H4 (cell line): ENCODE data around the gene ZSWIM7. TPM values are rescaled to one million over a fixed set of nuclear protein-coding genes. Genes with fewer than 3 reads are reported as not detected.
"Not testable (repeated sequence)": the region's sequence is repeated elsewhere in the genome, so short reads cannot be mapped to it uniquely, and the experiment has no call there.

Experiments used
- DNase-seq: peaks from one replicate; pipeline ENCODE4 v3.0.0-alpha.2; 2015; ENCODE audit warnings: low spot score
- total RNA-seq: library from RNA; depleted of rRNA; stranded (reverse); fragments of >200 nt; shearing (Covaris generic); gene quantifications from 2 replicates; pipeline ENCODE4 v1.2.3, GENCODE V29; 2014

Gene ZSWIM7
- total RNA-seq, 1 experiment from 2014 or later: 17.4 TPM

DNA sequence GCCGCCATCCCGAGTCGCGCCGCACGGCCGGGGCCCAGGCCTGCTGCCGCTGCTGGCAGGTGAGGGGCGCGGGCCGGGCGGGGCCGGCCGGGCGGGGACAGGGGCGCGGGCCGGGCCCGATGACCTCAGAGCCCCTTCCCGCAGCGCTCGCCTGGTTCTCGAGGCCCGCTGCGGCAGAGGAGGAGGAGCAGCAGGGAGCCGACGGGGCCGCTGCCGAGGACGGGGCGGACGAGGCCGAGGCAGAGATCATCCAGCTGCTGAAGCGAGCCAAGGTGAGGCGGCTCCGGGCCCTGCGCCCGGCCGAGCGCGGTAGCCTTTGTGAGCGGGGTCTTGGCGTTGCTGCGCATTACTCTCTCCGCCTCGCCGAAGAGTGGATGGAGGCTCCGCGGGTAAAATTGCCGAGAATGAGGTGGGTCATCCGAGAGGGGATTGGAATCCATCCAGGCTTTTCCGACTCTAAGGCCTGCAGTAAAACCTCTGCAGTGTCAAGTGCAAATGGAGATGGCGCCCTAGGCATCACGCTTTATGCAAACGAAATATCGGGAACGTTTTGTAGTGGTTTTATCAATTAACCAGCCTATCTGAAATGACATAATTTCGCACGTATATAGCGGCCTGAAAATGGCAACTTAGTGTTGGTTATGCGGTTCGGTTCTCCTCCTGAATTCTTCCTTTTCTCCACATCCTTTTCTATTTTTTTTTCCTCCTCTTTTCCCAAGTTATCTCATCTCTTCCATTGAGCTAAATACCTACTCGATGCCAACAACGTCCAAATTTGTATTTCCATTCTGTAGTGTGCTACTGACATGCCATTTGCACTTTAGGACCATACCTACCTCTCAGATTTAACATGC, 697 bp upstream of the ZSWIM7 start:
- DNase-seq: no peak

DNA sequence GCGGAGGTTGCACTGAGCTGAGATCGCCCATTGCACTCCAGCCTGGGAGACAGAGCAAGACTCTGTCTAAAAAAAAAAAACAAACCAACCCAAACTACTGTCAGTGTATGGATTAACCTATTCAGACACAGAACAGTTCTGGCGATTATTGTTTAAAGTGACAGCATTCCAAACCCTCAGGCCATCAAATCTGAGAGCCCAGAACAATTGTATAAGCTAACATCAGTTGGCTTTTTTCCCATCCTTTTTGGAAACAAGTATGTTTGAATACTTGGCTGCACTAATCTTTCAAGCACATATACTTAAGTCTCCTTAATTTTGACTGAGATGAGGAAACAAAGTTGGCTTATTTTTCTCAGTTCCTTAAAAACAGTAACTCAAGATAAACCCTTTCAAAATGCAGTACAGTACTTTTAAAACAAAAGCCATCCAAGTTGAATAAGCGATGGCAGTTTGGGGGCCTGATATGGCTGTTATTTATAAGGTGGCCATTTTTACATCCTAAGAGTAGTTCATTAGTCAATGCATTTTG, 1.4 kb downstream of the ZSWIM7 start:
- DNase-seq: no peak

DNA sequence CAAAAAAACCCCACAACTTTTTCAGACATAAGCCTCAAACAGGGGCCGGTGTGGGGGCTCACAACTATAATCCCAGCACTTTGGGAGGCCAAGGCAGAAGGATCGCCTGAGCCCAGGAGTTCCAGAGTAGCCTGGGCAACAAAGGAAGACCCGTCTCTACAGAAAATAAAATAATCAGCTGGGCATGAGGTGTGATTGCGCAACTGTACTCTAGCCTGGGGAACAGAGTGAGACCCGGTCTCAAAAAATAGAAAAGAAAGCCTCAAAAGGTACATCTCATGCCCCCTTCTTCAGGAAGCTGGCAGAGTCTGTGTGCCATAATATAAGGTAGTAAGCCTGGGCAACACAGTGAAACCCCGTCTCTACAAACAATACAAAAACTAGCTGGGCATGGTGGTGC, 3.2 kb downstream of the ZSWIM7 start:
- DNase-seq: no peak

DNA sequence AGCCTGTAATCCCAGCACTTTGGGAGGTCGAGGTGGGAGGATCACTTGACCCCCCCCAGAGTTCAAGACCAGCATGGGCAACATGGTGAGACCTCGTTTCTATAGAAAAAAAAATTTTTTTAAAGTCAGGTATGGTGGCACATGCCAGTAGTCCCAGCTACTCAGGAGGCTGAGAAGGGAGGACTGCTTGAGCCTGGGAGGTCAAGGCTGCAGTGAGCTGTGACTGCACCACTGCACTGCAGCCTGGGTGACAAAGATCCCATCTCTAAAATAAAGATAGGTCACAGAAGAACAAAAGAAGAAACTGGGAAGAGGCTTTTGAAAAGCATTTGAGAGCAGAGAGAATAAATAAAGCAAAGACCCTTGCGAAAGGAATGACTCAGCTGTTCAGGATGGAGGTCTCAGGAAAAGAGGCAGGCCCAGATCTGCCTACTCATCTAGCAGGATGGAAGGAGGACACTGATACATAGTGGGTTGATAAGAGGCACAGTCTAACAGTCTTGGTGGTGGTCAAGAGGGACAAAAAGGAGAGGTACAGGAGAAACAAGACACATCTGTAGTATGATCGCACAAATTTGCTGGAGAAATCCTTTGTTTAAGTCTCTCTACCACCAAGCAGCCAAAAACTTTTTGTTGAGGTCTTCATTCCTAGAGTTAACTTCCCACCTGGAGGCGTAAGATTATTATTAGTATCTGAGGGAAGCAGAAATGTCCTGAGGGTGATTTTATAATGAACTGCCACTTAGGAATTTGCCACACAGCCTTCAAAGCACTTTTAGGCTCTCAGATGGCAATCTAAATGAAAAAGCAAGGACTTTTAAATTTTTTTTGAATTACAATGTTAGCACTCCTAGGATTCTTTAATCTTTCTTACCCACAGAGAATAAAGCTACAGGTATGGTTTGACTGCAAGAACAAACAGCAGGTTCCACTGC, 17.6 kb downstream of the ZSWIM7 start:
- no peak for DNase-seq

DNA sequence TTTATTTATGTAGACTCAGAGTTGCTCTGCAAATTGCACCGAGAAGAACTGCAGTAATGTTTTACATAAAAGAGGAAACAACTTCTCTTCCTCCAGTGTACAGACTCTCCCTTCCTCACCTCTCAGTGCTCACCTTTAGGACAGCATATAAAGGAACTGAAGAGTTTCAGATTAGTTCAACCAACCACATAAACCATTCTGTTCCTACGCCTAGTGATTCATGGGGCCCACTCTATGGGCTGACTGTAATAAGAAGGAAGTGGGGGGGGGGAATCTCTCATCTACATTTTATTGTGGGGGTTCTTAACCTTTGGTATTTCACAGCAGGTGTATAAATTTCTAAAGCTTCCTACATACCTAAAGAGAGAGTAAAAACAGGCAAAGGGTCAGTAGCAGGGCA, 18.3 kb downstream of the ZSWIM7 start:
- DNase-seq: no peak

DNA sequence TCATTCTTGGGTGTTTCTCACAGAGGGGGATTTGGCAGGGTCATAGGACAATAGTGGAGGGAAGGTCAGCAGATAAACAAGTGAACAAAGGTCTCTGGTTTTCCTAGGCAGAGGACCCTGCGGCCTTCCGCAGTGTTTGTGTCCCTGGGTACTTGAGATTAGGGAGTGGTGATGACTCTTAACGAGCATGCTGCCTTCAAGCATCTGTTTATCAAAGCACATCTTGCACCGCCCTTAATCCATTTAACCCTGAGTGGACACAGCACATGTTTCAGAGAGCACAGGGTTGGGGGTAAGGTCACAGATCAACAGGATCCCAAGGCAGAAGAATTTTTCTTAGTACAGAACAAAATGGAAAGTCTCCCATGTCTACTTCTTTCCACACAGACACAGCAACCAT, 20.5 kb downstream of the ZSWIM7 start:
- not testable (repeated sequence) for DNase-seq

DNA sequence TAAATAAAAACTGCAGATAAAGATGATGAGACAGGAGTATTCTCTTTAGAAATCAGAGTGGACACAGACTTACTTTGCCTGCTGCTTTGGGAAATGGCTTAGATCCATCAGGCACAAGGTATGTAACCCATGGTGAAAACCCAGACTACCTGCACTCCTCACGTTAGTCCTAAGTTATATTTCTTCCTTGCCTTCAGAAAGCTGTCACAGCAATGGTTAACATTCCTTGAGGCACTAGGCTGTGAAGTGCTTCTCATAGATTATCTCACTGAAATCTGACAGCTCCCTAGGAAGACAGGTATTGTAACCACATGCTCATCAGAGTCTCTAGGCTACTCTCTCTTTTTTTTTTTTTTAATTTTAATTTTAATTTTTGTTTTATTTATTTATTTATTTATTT, 20.9 kb downstream of the ZSWIM7 start:
- DNase-seq: no peak

DNA sequence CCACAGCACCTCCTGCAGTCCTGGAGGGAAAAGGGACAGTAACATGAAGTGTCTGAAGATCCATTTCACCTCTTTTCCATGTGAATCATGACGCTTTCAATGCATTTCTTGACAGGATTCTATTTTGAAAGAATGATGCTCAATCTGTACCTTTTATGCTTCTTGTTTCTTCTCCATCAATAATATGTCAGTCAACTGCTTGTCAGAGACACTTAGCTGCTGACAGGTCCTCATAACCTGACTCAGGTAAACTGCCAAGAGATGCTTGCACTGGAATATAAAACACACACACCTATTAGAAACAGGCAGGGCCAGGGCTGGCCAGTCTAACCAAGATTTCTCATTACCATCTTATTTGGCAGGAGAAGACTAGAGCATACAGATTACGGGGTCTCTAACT, 21.6 kb downstream of the ZSWIM7 start:
- no peak for DNase-seq

DNA sequence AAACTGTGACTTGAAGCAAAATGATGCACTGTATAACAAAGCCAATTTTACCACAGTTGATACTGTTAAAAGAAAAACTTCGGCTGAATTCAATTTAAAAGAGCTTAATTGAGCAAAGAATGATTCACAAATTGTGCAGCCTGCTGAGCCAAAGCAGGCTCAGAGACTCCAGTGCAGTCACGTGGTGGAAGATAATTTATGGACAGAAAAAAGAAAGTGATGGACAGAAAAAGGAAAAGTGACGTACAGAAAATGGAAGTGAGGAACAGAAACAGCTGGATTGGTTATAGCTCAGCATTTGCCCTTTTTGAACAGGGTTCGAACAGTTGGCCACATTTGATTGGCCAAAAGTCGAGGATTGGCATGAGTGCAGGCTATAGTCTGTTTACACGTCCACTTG, 25.7 kb downstream of the ZSWIM7 start:
- DNase-seq: no peak

DNA sequence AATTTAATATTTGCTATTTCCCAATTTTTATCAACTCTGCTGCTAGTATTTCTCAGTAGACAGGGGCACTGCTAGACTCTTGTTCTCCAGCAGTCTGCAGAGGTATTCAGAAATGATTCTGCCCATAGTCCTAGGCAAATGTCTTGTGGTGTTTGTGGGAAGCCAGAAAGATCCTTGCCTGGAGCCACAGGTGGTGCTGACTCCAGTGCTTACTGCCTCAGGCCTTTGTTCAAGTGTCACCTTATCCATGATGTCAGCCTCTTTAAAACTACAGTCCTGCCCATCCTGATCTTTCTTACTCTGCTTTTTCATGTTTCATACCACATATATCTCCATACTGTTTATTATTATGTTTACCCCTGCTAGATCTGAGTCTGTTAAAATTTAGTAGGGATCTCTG, 26.5 kb downstream of the ZSWIM7 start:
- DNase-seq: no peak

DNA sequence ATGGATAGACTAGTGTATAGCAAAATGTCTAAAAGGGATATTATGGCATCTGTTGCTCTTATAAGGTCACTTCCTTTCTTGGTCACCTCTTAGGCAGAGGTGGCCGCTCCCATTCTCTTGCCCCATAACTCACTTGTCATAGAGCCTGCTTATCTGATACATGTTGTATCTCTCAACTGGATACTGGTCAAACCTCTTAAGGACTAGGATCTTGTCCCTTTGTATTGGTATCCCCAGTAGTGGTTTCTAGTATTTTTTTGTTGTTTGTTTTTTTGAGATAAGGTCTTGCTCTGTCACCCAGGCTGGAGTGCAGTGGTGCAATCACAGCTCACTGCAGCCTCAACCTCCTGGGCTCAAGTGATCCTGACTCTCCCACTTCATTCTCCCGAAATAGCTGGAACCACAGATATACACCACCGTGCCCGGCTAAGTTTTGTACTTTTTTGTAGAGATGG, 27.0 kb downstream of the ZSWIM7 start:
- DNase-seq: no peak

DNA sequence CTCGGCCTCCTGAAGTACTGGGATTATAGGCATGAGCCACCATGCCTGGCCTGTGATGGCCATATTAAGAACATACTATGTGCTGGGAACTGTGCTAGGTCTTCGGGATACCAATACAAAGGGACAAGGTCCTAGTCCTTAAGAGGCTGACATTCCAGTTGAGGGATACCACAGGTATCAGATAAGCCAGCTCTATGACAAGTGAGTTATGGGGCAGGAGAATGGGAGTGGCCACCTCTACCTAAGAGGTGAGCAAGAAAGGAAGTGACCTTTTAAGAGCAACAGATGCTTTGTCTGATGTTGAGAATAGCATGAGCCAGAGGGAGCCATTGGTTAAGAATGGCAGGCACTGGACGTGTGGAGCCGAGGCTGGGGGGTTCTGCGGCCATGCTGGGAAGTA, 27.6 kb downstream of the ZSWIM7 start:
- DNase-seq: no peak

DNA sequence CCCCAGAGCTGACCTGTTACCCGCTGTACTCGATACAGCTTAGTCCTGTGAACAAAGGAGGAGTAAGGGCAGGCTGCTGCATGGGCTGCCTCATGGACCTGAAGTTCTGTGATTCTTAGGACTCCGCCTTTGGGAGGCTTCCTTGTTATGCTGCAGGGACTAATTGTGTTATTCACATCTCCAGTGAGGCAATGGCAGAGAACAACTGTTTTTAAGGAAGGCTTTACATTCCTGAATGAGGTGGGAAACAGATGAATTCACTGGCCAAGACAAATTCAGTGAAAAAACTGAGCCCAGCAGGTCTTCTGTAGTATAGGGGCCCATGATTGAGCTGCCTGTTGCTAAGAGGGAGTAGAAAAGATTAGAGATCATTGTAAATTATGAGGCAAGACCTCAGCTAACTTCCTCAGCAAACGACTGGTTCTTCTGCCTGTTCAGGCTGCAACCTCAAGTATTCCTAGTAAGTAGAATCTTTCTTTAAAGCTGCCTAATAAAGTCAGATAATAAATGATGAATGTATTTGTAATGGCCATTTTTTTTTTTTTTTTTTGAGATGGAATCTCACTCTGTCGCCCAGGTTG, 28.3 kb downstream of the ZSWIM7 start:
- no peak for DNase-seq

DNA sequence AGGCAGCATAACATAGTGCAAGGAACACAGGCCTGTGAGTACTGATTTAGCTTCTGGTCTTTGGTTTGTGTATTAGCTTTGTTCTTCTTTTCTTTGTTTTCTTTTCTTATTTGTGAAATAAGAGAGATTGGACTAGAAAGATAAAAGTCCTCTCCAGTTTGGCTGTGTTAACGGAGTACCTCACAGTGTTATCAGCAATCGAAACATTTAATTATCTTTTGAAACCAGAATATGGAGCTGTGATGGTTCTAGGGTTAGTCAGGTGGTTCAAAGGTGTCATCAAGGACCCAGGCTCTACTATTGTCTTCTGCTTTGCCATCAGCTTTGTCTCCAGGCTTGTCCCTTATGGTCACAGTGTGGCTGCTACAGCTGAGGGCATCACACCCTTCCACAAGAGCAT, 29.0 kb downstream of the ZSWIM7 start:
- DNase-seq: no peak

DNA sequence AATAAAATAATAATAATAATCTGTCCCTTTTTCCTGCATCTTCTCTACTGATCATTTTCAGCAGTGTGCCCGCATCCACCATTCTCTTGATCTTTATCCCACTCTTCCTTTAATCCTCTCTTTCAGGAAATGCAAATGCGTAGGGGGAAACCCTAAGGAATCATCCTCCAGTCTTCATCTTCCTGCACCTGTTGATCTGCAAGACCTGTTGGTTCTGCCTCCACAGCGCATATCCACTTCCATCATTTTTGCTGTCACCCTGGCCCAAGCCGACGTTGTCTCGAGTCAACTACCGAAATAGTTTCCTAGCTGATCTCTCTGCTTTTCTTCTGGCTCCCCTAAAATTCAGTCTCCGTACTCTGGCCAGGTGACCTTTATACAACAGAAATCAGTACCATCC, 30.0 kb downstream of the ZSWIM7 start:
- no peak for DNase-seq

DNA sequence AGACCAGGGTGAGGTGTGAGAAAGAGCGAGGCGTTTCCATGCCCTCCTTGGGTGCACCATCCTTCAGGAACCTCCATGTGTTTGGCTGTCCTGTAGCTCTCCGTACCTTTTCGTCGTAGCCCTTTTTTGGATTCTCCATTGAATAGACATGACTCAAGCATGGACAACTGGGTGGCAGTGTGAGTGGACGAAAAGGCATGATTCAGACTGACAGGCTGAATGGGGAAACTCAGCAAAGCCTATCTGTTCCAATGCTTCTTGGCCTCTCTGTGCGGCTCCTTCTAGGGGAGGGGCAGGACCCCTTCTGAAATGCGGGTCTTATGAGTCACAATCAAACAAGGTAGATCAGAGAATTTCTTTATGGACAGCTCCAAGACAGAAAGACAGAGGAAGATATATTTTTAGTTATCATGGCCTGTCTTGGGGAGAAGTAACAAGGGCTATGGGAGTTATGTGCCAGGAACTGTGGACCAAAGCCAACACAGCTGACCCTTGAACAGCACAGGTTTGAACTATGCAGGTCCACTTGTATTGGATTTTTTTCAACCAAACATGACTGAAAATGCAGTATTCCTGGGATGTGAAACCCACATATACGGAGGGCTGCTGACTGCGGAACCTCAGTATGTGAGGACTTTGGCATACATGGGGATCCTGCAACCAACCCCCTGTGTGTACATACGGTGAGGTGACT, 31.7 kb downstream of the ZSWIM7 start:
- no peak for DNase-seq

DNA sequence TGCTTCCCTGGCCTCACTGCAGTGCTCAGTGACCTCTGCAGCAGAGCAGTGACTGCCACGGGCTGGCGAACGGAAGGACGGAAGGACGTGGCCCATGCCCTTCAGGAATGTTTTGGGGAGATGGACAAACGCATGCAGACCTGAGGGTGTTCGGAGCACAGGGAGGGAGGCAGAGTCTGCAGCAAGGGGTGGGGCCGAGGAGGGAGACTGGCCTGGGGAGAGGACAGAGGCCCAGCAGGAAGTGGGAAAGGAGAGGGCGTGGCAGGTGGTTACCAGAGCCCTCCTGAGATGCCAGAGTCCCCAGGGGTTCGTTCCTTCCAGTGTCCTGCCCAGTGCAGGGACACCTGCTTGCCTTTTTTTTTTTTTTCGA, 32.6 kb downstream of the ZSWIM7 start:
- peak; percentile 50 for DNase-seq

DNA sequence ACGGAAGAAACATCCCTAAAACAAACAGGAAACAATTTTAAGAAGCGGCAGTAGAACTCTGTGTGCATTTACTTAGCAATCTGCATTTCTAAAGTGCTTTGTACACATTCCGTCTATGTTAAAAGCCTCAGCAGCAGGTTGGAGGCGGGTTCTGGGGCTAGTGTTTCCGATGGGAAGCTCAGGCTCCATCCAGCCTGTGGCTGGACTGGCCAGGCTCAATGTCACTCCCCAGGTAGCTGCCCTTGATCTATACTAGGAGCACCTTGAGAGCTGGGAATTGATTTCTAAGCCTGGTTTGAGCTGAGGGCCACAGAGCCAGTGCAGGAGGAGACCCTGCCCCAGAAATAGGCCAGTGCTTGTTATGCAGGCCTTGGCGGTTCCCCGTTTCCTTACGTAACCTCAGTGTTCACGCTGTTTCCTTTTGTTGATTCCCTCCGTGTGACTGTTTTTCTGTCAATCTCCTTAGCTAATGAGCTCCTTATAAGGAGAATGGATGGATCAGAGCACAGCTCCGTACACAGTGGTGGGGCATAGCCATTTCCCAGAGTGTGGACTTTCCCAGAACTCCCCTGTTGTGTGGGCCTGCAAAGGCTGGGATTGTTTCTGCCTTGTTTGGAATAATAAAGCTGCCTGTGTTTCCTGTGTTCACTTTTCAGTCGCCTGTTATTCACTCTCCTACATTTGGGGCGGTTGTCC, 33.2 kb downstream of the ZSWIM7 start:
- DNase-seq: no peak

DNA sequence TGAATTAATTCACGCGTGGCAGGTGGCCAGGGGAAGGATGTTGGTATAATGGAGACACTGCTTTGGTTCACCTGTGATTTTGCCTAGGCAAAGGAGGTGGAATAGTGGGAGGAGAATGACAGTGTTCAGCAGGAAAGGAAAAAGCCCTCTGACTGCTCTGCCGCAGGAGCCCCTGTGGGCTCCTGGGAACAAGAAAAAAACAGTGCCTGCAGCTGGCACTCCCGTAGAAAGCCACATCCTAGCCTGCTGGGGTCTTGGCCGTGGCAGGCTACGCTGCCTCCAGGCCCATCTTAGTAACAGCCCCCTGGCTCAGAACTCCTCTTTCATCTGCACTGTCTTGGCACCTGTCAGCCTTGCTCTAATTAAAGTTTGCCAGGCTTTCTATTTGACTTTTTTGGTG, 34.0 kb downstream of the ZSWIM7 start:
- DNase-seq: no peak

DNA sequence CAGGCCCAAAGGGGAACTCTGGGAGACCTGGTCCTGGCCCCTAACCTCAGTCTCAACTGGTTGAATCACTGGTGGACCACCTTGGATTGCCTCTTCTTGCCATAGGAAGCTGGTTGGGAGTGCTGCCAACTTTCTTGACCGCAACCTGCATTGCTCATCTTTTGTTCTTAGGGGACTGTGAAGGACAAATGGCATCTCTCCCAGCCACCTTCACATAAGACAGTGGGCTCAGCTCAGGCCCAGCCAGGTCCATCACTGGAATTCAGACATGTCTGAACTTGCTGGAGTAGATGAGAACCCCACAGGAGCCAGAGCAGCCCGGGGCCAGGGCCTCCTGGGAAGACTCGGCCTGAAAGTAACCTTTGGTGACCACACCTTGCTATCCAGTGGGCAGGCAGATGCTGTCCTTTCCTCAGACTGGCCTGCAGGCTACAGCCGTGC, 35.8 kb downstream of the ZSWIM7 start:
- DNase-seq: peak; percentile 67

DNA sequence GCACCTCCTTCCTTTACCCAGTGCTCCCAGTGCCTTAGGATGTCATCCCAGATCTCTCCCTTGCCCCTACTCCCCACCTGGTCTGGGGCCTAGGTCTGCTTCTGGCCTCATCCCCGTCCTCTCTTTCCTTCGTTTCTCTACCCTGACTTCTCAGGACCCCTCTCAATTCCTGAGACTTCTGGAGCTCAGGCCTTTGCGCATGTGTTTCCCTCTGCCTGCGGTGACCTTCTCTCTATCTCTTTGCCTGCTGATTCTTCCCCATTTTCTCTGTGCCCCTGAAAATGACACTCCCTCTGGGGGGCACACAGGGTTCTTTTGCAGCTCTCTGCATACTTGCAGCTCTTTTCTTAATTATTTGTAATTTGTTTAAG, 41.0 kb downstream of the ZSWIM7 start:
- no peak for DNase-seq
